Measurements from ENCODE around the gene MTG1. TPM values are rescaled to one million over a fixed set of nuclear protein-coding genes. Genes with fewer than 3 reads are reported as not detected.

MTG1 gene, protein sequence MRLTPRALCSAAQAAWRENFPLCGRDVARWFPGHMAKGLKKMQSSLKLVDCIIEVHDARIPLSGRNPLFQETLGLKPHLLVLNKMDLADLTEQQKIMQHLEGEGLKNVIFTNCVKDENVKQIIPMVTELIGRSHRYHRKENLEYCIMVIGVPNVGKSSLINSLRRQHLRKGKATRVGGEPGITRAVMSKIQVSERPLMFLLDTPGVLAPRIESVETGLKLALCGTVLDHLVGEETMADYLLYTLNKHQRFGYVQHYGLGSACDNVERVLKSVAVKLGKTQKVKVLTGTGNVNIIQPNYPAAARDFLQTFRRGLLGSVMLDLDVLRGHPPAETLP
- 79.0 and 83.3 TPM in 2 replicates for total RNA-seq (2021)
- percentile 81 among the genes with signal in this experiment for Bru-seq, nascent RNA
- BruChase-seq, experiment 1, labeled RNA remaining after a 2-hour chase: percentile 91 among the genes with signal in this experiment
- BruChase-seq, experiment 2, labeled RNA remaining after a 6-hour chase: percentile 95 among the genes with signal in this experiment
- long read RNA-seq, transcript MTG1-201 (11 exons, 1,560 nt): major isoform, 82 of 162 reads
- long read RNA-seq, transcript MTG1-203 (10 exons, 2,730 nt): minor isoform, 5 of 162 reads
- long read RNA-seq, transcript MTG1-205 (11 exons, 1,283 nt): minor isoform, 5 of 162 reads
- long read RNA-seq, transcript MTG1-208 (6 exons, 693 nt): minor isoform, 14 of 162 reads
- long read RNA-seq, partial matches to known transcripts: 16 of 162 reads
- long read RNA-seq, other reads (novel, unspliced or antisense): 40 of 162 reads

DNA sequence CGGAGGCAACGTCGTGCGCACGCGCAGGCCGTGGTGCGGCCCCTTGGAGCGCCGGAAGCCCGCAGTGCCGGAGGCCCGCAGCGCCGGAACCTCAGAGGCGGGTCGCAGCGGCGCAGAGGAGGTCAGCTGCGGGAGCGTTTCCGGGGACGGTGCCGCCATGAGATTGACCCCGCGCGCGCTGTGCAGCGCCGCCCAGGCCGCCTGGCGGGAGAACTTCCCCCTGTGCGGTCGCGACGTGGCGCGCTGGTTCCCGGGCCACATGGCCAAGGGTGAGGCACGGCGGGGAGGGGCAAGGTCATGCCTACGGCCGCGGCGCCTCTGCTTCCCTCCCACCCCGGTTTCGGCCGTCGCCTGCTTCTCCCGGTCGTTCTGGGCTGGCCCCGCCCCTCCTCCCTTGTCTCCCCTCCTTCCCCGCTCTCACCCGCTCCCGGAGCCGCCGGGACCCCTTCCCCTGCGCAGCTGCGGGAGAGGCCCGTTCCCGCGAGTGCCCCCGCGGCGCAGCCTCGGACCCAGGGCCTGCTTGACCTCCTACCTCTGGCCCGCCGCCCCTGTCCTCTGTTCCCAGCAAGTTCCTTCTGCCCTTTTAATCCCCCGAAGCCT is at the start of gene MTG1:
MTG1 (plus strand) TSS at position 94 of the 600 bp plus-strand sequence; CDS start at position 158, 64 bp downstream.
- TF ChIP-seq EZH2 (IDR thresholded peaks at IDR 0.05; ENCODE audit: borderline replicate concordance, low read depth, low read length, poor library complexity, severe bottlenecking): no peak
- TF ChIP-seq, protein P1, sequence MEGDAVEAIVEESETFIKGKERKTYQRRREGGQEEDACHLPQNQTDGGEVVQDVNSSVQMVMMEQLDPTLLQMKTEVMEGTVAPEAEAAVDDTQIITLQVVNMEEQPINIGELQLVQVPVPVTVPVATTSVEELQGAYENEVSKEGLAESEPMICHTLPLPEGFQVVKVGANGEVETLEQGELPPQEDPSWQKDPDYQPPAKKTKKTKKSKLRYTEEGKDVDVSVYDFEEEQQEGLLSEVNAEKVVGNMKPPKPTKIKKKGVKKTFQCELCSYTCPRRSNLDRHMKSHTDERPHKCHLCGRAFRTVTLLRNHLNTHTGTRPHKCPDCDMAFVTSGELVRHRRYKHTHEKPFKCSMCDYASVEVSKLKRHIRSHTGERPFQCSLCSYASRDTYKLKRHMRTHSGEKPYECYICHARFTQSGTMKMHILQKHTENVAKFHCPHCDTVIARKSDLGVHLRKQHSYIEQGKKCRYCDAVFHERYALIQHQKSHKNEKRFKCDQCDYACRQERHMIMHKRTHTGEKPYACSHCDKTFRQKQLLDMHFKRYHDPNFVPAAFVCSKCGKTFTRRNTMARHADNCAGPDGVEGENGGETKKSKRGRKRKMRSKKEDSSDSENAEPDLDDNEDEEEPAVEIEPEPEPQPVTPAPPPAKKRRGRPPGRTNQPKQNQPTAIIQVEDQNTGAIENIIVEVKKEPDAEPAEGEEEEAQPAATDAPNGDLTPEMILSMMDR (conservative IDR thresholded peaks at IDR 0.05; ENCODE audit: low read depth, low read length): no peak
- Histone ChIP-seq H3K4me1 (ENCODE audit: insufficient read depth, low read length, poor library complexity, severe bottlenecking) (peaks cover 4% of the 10 kb centered on the region), H3K36me3 (ENCODE audit: insufficient read depth, low read length, poor library complexity, severe bottlenecking) (peaks cover 29% of the 10 kb centered on the region), H3K27ac (ENCODE audit: low read depth, low read length, poor library complexity, severe bottlenecking) (peak within 1 kb of the TSS; percentile 87), H3K27me3 (replicated peaks; ENCODE audit: insufficient read depth, low read depth, low read length, poor library complexity) (no peaks in the 10 kb centered on the region), H3K9me3 (ENCODE audit: low read depth, low read length, poor library complexity, severe bottlenecking) (no peaks in the 10 kb centered on the region), H3K4me3 (ENCODE audit: low read depth, low read length, poor library complexity, severe bottlenecking) (peak within 1 kb of the TSS; percentile 84)
- DNase-seq (ENCODE audit: low spot score): peak; percentile 96
- CTCF ChIA-PET: no interaction called here
- intact Hi-C loops (cut with micrococcal nuclease; ENCODE audit: unreplicated experiment): no loop called here
- no TSS peak for BruUV-seq (replicated peaks)
- POLR2A ChIA-PET (ENCODE audit: low non-redundant PET): no interaction called here

DNA sequence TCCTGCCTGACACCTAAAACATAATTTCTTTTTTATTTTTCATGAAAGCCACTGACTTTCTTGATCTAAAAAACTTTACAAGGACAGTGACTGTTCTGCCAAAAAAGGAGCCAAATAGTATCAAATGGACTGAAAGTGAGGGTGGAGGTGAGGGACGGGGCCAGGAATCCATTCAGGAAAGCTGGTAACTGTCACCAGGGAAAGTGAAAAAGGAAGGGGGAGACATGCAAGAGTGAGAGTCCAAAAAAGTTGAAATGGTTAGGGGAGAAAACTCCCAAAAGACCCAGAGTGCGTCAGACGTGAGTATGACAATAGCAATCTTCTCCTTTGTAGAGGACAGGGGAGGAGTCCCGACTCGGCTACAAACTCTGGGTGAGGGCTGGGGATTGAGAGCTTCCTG is 49.7 kb upstream of the MTG1 start:
- ChIA-PET POLR2A (ENCODE audit: low non-redundant PET) (no interaction called here), CTCF (no interaction called here)
- no peak for DNase-seq (ENCODE audit: low spot score)
- no peak overlapping the region for H3K4me3 ChIP-seq (ENCODE audit: low read depth, low read length, poor library complexity, severe bottlenecking)
- H3K27me3 ChIP-seq (replicated peaks; ENCODE audit: insufficient read depth, low read depth, low read length, poor library complexity): no peaks in the 10 kb centered on the region
- no peaks in the 10 kb centered on the region for H3K9me3 ChIP-seq (ENCODE audit: low read depth, low read length, poor library complexity, severe bottlenecking)
- H3K27ac ChIP-seq (ENCODE audit: low read depth, low read length, poor library complexity, severe bottlenecking): no peak overlapping the region
- TF ChIP-seq, protein P1 (conservative IDR thresholded peaks at IDR 0.05; ENCODE audit: low read depth, low read length): no peak
- no peak for TF ChIP-seq EZH2 (IDR thresholded peaks at IDR 0.05; ENCODE audit: borderline replicate concordance, low read depth, low read length, poor library complexity, severe bottlenecking)
- H3K4me1 ChIP-seq (ENCODE audit: insufficient read depth, low read length, poor library complexity, severe bottlenecking): peaks cover 6% of the 10 kb centered on the region
- no peaks in the 10 kb centered on the region for H3K36me3 ChIP-seq (ENCODE audit: insufficient read depth, low read length, poor library complexity, severe bottlenecking)
- BruUV-seq (replicated peaks): no TSS peak
- intact Hi-C loops (cut with micrococcal nuclease; ENCODE audit: unreplicated experiment): no loop called here

DNA sequence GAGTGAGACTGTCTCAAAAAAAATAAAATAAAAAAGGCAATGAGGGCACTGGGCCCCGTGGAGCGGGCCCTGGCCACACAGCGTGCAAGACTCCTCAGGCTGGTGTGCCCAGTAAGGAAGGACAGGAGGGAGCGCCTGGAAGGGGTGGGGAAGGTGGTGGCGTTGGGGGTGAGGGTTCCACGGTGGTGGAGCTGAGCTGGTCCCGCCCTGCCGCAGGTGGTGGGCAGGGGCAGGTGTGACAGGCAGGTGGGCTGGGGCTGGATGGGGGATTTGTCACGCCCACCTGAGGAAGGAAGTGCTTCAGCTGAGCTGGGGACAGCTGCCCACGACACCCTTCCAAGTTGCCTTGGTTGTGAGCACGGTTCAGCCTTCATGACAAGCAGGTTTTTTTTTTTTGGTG is 47.5 kb upstream of the MTG1 start:
- no peak overlapping the region for H3K27ac ChIP-seq (ENCODE audit: low read depth, low read length, poor library complexity, severe bottlenecking)
- POLR2A ChIA-PET (ENCODE audit: low non-redundant PET): no interaction called here
- BruUV-seq (replicated peaks): no TSS peak
- TF ChIP-seq, protein P1 (conservative IDR thresholded peaks at IDR 0.05; ENCODE audit: low read depth, low read length): no peak
- no peak for TF ChIP-seq EZH2 (IDR thresholded peaks at IDR 0.05; ENCODE audit: borderline replicate concordance, low read depth, low read length, poor library complexity, severe bottlenecking)
- H3K9me3 ChIP-seq (ENCODE audit: low read depth, low read length, poor library complexity, severe bottlenecking): no peaks in the 10 kb centered on the region
- intact Hi-C loops (cut with micrococcal nuclease; ENCODE audit: unreplicated experiment): no loop called here
- CTCF ChIA-PET: no interaction called here
- H3K4me3 ChIP-seq (ENCODE audit: low read depth, low read length, poor library complexity, severe bottlenecking): no peak overlapping the region
- H3K27me3 ChIP-seq (replicated peaks; ENCODE audit: insufficient read depth, low read depth, low read length, poor library complexity): no peaks in the 10 kb centered on the region
- no peaks in the 10 kb centered on the region for H3K36me3 ChIP-seq (ENCODE audit: insufficient read depth, low read length, poor library complexity, severe bottlenecking)
- peaks cover 6% of the 10 kb centered on the region for H3K4me1 ChIP-seq (ENCODE audit: insufficient read depth, low read length, poor library complexity, severe bottlenecking)
- no peak for DNase-seq (ENCODE audit: low spot score)
